Cardiac muscle cell (in vitro differentiated cells and primary cell): Measurements from ENCODE around the gene SLC1A1. TPM values are rescaled to one million over a fixed set of nuclear protein-coding genes. Genes with fewer than 3 reads are reported as not detected.

Source experiments
- DNase-seq, 2 donors: peaks; one replicate each; pipeline versions ENCODE4 v3.0.0 to v3.0.0-alpha.2; 2010 to 2017; ENCODE audit warnings: low read depth in 1 of 2, low spot score in 1 of 2
- H3K27ac ChIP-seq: fragments of 200-600 bp; sonication (generic); 2 replicates; pipeline ENCODE4 v1.5.1; 2016
- H3K27me3 ChIP-seq: fragments of 200-600 bp; sonication (generic); 2 replicates; pipeline ENCODE4 v1.6.0; 2016; ENCODE audit warnings: control low read depth
- H3K36me3 ChIP-seq: fragments of 200-600 bp; sonication (generic); 2 replicates; pipeline ENCODE4 v1.5.1; 2016; ENCODE audit warnings: control low read depth
- H3K4me1 ChIP-seq: fragments of 200-600 bp; sonication (generic); 2 replicates; pipeline ENCODE4 v1.8.1; 2017; ENCODE audit warnings: low read depth, mild to moderate bottlenecking, mixed run types
- H3K4me3 ChIP-seq: fragments of 200-600 bp; sonication (generic); 2 replicates; pipeline ENCODE4 v1.5.1; 2016; ENCODE audit warnings: mild to moderate bottlenecking
- H3K9me3 ChIP-seq: fragments of 200-600 bp; sonication (generic); 2 replicates; pipeline ENCODE4 v1.5.1; 2017; ENCODE audit warnings: low read depth, mild to moderate bottlenecking, control low read depth
- CTCF ChIP-seq: IDR thresholded peaks from 2 replicates; pipeline ENCODE4 v1.5.1; 2012; ENCODE audit warnings: low read depth, mild to moderate bottlenecking, low read length
- polyA plus RNA-seq: library from polyadenylated mRNA; unstranded; fragments of >200 nt; fragmentation: Nextera tagmentation; extraction: Ambion mirVana; gene quantifications from 2 replicates; pipeline ENCODE4 v1.2.1, GENCODE V29; 2016
- total RNA-seq: library from RNA; depleted of rRNA; stranded (reverse); fragments of >200 nt; gene quantifications from 2 replicates; pipeline ENCODE4 v1.2.3, GENCODE V29; 2016

Gene SLC1A1
- total and polyA plus RNA-seq, 2 experiments from 2014 or later: 0.57 to 2.4 TPM

GRCh38 chr9:4567601-4568000 lies 77.3 kb downstream of the SLC1A1 start:
- Histone ChIP-seq H3K4me3 (no peak overlapping the region), H3K9me3 (no peaks in the 10 kb centered on the region), H3K27ac (no peak overlapping the region), H3K4me1 (no peaks in the 10 kb centered on the region), H3K27me3 (no peaks in the 10 kb centered on the region), H3K36me3 (no peaks in the 10 kb centered on the region)
- DNase-seq: no peak
- TF ChIP-seq CTCF: no peak

DNA sequence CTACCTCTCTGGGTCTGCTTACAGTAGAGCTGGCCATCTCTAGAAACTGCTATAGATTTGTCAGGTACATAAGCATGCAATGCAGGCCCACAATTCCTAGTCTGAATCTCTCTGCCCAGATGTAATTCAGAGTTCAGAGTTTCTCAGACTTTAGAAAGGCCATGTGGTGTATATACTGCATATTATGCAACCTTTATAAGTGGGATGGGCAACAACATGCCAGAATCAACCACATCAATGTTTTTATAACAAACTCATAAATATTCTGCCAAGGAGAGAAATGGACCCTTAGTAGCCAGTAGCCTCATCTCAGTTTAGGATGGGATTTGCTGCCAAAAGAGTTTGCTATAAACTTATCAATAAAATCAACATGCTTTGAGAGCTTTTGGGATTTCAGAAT lies 78.8 kb downstream of the SLC1A1 start:
- no peak overlapping the region for H3K27ac ChIP-seq
- no peak for TF ChIP-seq CTCF
- H3K9me3 ChIP-seq: no peaks in the 10 kb centered on the region
- no peaks in the 10 kb centered on the region for H3K36me3 ChIP-seq
- no peaks in the 10 kb centered on the region for H3K27me3 ChIP-seq
- peak in 1 of 2 donors; percentile 7 for DNase-seq
- H3K4me1 ChIP-seq: no peaks in the 10 kb centered on the region
- no peak overlapping the region for H3K4me3 ChIP-seq

- Histone ChIP-seq H3K27ac (no peak overlapping the region), H3K36me3 (no peaks in the 10 kb centered on the region), H3K27me3 (no peaks in the 10 kb centered on the region), H3K4me1 (peaks cover 7% of the 10 kb centered on the region), H3K4me3 (no peak overlapping the region), H3K9me3 (no peaks in the 10 kb centered on the region)
- DNase-seq: no peak
- no peak for TF ChIP-seq CTCF
Observed at GRCh38 chr9:4572184-4572826, 82.0 kb downstream of the SLC1A1 start.

DNA sequence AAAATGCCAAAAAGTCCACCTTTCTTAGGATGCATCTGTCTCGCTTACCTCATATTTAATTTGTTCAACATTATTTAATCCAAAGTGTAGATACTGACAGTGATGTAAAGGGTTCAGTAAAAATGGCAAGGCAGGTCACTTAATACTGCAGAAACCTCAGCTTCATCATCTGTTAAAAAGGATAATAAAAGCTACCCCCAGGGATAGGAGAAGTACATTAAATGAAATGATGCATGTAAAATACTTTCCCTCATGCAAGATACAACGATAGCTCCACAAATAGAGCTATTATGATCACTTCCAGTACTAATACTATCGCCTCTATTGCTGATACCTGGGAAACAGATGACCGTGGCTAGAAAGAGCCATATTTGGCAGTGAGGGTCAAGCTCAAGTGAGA lies 82.9 kb downstream of the SLC1A1 start:
- H3K9me3 ChIP-seq: no peaks in the 10 kb centered on the region
- no peak overlapping the region for H3K27ac ChIP-seq
- H3K4me3 ChIP-seq: no peak overlapping the region
- no peak for DNase-seq
- no peaks in the 10 kb centered on the region for H3K36me3 ChIP-seq
- peaks cover 7% of the 10 kb centered on the region for H3K4me1 ChIP-seq
- H3K27me3 ChIP-seq: no peaks in the 10 kb centered on the region
- no peak for TF ChIP-seq CTCF

DNA sequence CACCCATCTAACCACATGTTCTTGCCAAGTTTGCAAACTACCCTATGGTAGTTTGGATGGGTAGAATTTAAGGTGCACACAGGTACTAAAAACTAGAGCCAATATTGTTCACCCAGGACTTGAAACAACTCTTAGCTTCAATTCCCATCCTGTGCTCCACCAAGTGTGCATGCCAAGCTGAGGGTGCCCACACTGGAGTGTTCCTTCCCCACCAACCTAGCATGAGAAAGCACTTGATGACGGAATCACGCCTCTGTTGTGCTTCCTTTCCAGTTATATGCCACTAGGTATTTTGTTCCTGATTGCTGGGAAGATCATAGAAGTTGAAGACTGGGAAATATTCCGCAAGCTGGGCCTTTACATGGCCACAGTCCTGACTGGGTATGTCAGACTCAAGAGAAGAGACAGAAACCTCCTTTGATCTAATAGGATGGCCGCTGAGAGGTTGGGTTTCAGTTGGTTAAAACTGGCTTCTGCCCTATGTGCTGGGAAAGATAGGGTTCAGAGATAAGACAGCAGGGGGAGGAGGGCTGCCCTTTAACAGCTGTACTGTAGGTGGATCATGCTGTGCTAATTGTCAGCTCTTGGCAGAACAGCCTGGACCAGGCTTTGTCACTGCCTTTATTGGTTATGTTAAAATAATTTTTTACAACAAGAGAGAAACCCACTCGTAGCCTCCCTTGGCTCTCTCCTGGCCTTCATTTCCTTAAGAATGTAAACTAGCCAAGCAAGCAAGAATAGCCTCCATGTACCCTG lies 83.5 kb downstream of the SLC1A1 start:
- peak overlapping the region; percentile 34 for H3K27ac ChIP-seq
- no peaks in the 10 kb centered on the region for H3K36me3 ChIP-seq
- no peaks in the 10 kb centered on the region for H3K27me3 ChIP-seq
- H3K4me3 ChIP-seq: no peak overlapping the region
- DNase-seq: no peak
- no peaks in the 10 kb centered on the region for H3K9me3 ChIP-seq
- no peak for TF ChIP-seq CTCF
- H3K4me1 ChIP-seq: peaks cover 7% of the 10 kb centered on the region
